ENCODE results near the gene SLC25A29.
"Not testable (repeated sequence)": the region's sequence is repeated elsewhere in the genome, so short reads cannot be mapped to it uniquely, and the experiment has no call there.

Gene SLC25A29

DNA sequence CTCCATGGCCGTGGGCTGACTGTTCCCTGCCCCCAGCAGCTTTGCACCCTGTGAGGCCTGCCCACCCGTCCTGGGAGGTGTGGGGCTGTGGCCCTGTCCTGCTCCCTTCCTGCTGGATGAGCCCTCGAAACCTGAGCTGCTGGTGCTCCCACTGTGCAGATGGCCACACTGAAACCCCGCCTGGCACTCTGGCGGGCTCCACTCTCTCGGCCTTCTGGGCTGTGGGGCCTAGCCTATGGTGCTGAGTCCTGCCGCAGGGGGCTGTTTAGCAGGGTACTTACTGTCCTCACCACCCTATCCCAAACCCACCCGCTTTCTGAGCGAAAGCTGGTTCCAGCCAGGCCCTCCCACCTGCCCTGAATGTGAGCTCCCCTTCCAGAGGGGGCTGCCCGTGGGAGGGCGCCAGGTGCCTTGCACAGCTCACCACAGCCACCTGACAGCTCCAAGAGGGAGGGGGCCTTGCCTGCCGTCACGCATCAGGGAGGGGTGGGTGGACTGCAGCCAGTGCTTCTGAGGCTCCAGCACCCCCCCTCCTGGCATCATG, 24.2 kb upstream of the SLC25A29 start:
- no peak for FAIRE-seq

DNA sequence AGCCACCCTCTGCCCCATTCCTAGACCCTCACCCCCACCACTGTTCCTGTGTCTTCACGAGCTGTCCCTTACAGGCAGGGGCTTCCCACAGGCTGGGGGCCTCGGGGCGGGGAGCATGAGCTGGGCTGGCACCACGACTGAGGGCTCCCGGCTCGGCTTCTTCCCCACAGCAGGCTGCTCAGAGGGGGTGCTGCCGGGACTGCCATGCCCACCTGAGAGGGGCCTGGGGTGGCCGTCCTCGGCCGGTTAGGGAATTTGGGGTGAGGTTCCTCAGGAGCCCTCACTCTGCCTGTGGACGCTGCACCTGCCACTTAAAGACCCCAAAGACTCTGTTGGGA, 23.7 kb upstream of the SLC25A29 start:
- no peak for FAIRE-seq

DNA sequence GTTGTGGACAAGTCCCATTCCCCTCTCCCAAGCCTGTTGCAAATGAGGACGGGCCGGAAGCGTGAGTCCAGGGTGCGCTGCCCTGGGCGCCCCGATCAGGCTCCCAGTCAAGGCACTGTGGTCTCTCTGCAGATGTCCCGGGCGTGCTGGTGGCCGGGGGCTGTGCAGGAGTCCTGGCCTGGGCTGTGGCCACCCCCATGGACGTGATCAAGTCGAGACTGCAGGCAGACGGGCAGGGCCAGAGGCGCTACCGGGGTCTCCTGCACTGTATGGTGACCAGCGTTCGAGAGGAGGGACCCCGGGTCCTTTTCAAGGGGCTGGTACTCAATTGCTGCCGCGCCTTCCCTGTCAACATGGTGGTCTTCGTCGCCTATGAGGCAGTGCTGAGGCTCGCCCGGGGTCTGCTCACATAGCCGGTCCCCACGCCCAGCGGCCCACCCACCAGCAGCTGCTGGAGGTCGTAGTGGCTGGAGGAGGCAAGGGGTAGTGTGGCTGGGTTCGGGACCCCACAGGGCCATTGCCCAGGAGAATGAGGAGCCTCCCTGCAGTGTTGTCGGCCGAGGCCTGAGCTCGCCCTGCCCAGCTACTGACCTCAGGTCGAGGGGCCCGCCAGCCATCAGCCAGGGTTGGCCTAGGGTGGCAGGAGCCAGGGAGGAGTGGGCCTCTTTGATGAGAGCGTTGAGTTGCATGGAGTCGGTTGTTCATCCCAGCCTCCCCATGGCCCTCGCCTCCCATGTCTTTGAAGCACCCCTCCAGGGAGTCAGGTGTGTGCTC, 23.2 kb upstream of the SLC25A29 start:
- FAIRE-seq, result no peak

- no peak for FAIRE-seq
Measured at GRCh38 chr14:100328495-100329163, 22.4 kb upstream of the SLC25A29 start.

- FAIRE-seq, result no peak
Measured at GRCh38 chr14:100327128-100327527, 20.9 kb upstream of the SLC25A29 start.

DNA sequence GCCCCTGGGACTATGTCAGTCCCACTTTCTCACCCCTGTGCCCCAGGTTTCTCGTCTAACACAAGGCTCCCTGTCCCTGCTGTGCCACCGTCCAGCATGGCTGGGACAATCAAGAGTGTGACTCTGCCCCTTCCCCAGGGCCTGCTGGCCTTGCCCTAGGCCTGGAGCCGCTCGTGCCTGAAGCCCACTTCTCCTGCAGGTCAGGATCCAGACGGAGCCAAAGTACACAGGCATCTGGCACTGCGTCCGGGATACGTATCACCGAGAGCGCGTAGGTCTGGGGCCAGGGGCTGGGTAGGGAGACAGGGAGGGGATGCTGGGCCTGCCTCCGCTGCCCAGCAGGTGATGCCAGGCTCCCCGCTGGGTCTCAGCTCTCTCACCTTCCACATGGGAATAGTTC, 19.7 kb upstream of the SLC25A29 start:
- no peak for FAIRE-seq

- FAIRE-seq, result no peak
Measured at GRCh38 chr14:100325231-100325632, 19.0 kb upstream of the SLC25A29 start.

DNA sequence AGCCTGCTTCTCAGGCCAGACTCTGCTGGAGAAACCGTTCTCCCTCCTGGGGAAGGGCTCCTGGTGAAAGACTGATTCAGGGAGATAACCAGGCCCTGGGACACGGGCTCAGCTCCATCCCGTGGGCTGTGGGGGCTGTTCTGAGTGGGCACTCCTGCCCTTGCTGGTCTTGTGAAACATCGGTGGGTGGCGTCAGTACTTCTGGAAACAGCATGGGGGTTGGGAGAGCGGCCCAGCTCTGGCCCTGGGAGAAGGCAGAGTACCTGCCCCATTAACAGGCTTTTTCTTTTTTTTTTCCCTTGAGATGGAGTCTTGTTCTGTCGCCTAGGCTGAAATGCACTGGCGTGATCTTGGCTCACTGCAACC, 17.7 kb upstream of the SLC25A29 start:
- no peak for FAIRE-seq

DNA sequence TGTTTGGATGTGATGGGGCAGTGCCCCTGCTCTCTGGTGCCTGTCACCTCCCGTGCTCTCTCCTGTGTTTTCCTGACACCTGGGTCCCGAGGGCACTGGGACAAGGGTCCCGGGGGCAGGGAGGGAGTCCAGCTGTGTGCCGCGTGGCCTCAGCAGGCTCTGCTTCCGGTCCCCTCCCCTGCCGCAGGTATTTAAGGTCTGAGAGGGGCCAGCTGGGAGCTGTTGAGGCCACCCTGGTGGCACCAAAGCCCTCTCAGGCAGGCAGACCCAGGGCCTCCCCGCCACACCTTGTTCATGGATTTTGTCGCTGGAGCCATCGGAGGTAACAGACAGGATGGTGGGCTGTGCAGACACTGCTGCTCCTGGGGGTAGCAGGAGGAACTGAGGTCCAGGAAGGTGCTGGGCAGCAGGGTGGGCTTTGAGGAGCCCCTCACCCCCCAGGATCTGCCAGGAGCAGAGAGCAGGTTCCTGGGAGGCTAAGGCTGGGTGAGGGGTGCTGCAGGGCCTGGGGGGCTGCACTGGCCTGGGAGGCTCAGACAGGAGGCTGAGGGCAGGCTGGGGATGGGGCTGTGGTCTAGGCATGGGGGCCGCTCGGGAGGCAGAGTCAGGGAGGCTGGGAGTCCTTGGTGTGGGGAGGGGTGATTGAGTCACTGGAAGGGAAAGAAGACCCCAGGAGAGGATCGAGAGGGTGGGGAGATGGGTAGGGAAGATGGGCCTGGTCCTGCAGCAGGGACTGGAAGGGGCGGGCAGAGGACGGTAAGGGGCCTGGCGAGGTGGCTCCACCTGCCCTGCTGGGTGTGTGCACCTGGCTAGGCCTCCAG, 17.1 kb upstream of the SLC25A29 start, which contains the start of gene SLC25A47:
Gene SLC25A47 (plus strand): TSS at position 219 of the 821 bp plus-strand sequence. CDS start 76 bp downstream, at position 295.
- FAIRE-seq, result no peak

- no peak for FAIRE-seq
Measured at GRCh38 chr14:100322138-100322957, 16.1 kb upstream of the SLC25A29 start.

DNA sequence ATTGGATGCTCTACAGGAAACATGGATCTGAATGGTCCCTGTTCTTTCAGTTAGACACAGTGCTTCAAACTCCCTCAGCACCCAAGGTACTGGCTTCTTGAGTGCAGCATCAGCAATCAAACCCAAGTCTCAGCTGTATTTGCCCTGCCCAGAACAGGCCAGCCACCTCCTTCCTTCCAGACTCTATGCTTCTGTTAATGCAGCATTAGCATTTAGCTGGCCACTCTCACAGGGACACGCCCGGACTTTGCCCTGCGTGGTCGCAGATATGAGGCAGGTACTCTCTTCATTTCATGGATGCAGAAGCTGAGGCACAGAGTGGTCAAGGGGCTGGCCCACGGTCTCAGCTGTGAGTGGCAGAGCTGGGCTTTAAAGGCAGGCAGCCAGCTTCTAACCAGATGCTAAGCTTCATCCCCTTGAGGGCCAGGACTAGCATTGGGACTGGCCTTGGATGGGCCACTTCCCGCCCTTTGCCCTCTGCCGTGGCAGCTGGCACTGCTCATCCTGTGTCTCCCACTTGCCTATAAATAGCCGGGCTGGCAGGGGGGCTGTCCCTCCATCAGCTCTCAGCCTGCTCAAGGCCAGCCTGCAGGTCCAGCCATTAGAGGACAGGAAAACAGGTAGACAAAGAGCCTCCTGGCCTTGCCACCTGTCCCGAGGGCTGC, 15.4 kb upstream of the SLC25A29 start:
- no peak for FAIRE-seq

DNA sequence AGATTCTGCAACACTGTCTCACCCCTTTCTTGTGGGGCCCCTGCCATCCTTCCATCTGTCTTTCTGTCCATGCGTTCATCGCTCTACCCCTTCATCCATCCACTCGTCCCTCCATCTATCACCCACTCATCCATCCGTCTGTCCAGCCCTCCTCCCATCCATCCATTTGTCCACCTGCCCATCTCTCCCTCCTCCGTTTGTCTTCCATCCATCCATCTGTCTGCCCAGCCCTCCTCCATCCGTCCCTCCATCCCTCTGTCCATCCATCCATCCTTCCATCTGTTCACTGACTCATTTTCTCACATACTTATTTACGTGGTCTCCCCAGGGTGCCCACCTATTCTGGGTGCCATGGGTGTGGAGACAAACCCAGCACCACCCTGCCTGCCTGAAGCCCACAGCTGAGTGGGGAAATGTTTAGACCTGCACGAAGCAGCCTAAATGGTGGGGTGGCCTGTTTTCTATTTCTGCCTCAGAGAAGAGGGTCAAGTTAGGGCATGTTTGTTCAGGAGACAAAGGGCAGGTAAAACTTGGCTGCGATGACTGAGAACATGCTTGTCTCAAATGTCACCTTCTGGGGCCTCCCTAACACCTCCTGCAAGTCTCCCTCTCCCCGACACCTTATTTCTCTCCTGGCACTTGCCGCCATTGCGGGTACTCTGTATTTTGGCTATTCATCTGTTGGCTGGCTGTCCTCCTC, 14.1 kb upstream of the SLC25A29 start:
- no peak for FAIRE-seq

- no peak for FAIRE-seq
Measured at GRCh38 chr14:100317912-100318808, 11.9 kb upstream of the SLC25A29 start.

DNA sequence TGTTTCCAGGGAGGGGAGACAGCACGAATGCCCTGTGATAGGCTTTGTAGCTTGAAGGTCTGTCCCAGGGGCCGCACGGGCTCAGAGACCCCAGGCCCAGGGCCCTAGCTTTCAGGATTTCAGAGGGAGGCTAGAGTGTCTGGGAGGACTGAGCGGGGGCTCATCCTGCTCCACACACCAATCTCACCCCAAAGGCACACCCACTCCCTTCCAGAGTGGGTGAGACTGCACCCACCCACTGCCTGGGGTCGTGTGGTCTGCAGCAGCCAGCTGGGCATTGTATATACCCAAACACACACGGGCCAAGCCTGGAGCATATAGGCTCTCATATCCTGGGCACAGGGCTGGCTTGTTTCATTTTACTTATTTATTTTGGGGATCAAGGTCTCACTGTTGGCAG, 11.1 kb upstream of the SLC25A29 start:
- FAIRE-seq, result no peak

DNA sequence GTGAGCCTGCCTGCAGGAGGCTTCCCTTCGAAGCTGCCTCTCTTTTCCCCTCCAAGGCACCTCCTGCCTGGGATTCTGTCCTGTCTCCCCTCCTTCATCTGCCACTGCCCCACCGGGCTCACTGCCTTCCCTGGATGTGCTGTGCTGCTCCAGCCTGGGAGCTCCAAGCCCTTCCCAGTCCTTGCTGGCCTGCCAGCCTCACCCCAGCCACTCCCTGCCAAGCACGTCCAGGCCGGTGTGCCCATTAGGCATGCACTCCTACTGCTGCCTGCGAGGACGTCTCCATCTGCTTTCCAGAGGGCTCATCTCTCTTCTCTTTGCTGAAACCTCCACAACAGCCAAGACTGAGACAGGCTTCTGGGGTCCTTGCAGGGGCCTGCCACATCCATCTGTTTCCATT, 8.5 kb upstream of the SLC25A29 start:
- FAIRE-seq, result no peak

- no peak for FAIRE-seq
Measured at GRCh38 chr14:100313464-100314230, 7.4 kb upstream of the SLC25A29 start.

DNA sequence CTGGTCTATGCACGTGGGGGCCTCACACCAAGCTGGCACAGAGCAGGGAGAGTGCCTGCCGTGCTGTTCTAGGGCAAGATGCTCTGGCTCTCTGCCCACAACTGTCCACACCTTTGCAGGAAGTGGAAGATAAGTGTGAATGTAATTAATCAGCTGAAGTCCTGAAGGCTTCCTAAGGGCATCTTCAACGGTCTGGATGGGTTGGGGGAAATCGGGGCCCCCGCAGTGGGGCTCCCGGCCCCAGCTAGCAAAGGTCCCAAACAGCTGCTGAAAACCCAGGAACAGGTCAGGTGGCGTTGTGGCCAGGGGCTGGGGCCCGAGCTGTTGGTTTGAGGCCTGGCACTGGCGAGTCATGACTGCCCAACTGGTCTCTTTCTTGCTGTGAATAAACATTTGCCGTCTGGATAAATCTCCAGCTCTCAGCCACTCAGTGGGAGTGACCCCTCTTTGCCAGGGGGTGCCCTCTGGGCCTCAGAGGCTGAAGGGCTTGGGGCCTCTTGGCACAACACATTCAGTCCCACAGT, 6.7 kb upstream of the SLC25A29 start:
- no peak for FAIRE-seq

- not testable (repeated sequence) for FAIRE-seq
Measured at GRCh38 chr14:100312110-100312876, 6.0 kb upstream of the SLC25A29 start.
